HG03575 (cell line): ENCODE data around the gene MAPK10.
"Not testable (repeated sequence)": the region's sequence is repeated elsewhere in the genome, so short reads cannot be mapped to it uniquely, and the experiment has no call there.

Experiments
- ATAC-seq: cut with Tn5 transposase; IDR thresholded peaks from one replicate; pipeline ENCODE4 v1.9.1; 2021; ENCODE audit not compliant: unreplicated experiment, insufficient number of reproducible peaks, low FRiP score; ENCODE audit errors: extremely low read depth

Gene MAPK10

GRCh38 chr4:86019362-86019761, 340.5 kb downstream of the MAPK10 start:
- no peak for ATAC-seq

GRCh38 chr4:86015412-86016350, 344.2 kb downstream of the MAPK10 start:
- no peak for ATAC-seq

GRCh38 chr4:86014599-86014998, 345.3 kb downstream of the MAPK10 start:
- peak; percentile 77 for ATAC-seq

GRCh38 chr4:86013621-86014020, 346.2 kb downstream of the MAPK10 start:
- ATAC-seq = no peak

- no peak for ATAC-seq
These were observed 348.7 kb downstream of the MAPK10 start for GRCh38 chr4:86011117-86011516.

GRCh38 chr4:86007042-86007441, 352.8 kb downstream of the MAPK10 start:
- ATAC-seq = no peak

GRCh38 chr4:86006057-86006456, 353.8 kb downstream of the MAPK10 start:
- no peak for ATAC-seq

- ATAC-seq = no peak
These were observed 355.8 kb downstream of the MAPK10 start for GRCh38 chr4:86004030-86004429.

- no peak for ATAC-seq
These were observed 358.3 kb downstream of the MAPK10 start for GRCh38 chr4:86001591-86001990.

GRCh38 chr4:85995361-85995760, 364.5 kb downstream of the MAPK10 start:
- ATAC-seq = no peak

- no peak for ATAC-seq
These were observed 365.3 kb downstream of the MAPK10 start for GRCh38 chr4:85994576-85994975.

GRCh38 chr4:85993641-85994040, 366.2 kb downstream of the MAPK10 start:
- ATAC-seq = no peak

- no peak for ATAC-seq
These were observed 373.6 kb downstream of the MAPK10 start for GRCh38 chr4:85986266-85986665.

GRCh38 chr4:85979276-85979675, 380.6 kb downstream of the MAPK10 start:
- peak; percentile 70 for ATAC-seq

GRCh38 chr4:85970535-85970934, 389.3 kb downstream of the MAPK10 start:
- no peak for ATAC-seq

GRCh38 chr4:85968945-85969819, 390.7 kb downstream of the MAPK10 start:
- ATAC-seq = no peak

GRCh38 chr4:85967872-85968271, 392.0 kb downstream of the MAPK10 start:
- ATAC-seq = no peak

- ATAC-seq = no peak
These were observed 393.5 kb downstream of the MAPK10 start for GRCh38 chr4:85966373-85966772.

GRCh38 chr4:85965529-85965928, 394.3 kb downstream of the MAPK10 start:
- ATAC-seq = no peak

- ATAC-seq = not testable (repeated sequence)
These were observed 394.8 kb downstream of the MAPK10 start for GRCh38 chr4:85965017-85965416.
